PFSK-1 (cell line): Measurements from ENCODE around the gene NUDT22.

Source experiments
- FOXP2 ChIP-seq: optimal IDR thresholded peaks from 2 replicates; pipeline ENCODE3; 2011; ENCODE audit warnings: borderline replicate concordance, control low read depth, inconsistent platforms; ENCODE audit not compliant: insufficient read depth; ENCODE audit errors: extremely low read length, extremely low read depth
- POLR2AphosphoS5 ChIP-seq: IDR thresholded peaks from 2 replicates; pipeline ENCODE4 v1.6.1; 2012; ENCODE audit warnings: low read depth, mild to moderate bottlenecking, control low read depth, low read length, moderate library complexity
- REST ChIP-seq, 2 experiments: IDR thresholded peaks; 2 replicates each; pipeline versions ENCODE4 v1.6.1 to v1.8.0; 2011 to 2012; ENCODE audit warnings: low read depth in 2 of 2, low read length in 2 of 2, control low read depth in 1 of 2, inconsistent platforms in 1 of 2, mild to moderate bottlenecking in 1 of 2, moderate library complexity in 1 of 2; ENCODE audit not compliant: insufficient read depth in 1 of 2
- SIN3A ChIP-seq: IDR thresholded peaks from 2 replicates; pipeline ENCODE4 v1.6.1; 2012; ENCODE audit warnings: mild to moderate bottlenecking, low read length, moderate library complexity, borderline replicate concordance; ENCODE audit not compliant: insufficient read depth
- TAF1 ChIP-seq: IDR thresholded peaks from 2 replicates; pipeline ENCODE4 v1.6.1; 2012; ENCODE audit warnings: low read length, control low read depth, borderline replicate concordance; ENCODE audit not compliant: insufficient read depth

- no peak for TF ChIP-seq TAF1
- TF ChIP-seq POLR2AphosphoS5: no peak
- no peak for TF ChIP-seq SIN3A
- TF ChIP-seq REST (IDR thresholded peaks at IDR 0.05; ENCODE audit: insufficient read depth in 1 of 2, low read depth in 2 of 2, low read length in 2 of 2): no peak
- TF ChIP-seq FOXP2: no peak
Observed at GRCh38 chr11:64202992-64203391, 23.1 kb upstream of the NUDT22 start.
